ENCODE measurements around the gene GPR85. TPM values are rescaled to one million over a fixed set of nuclear protein-coding genes. Genes with fewer than 3 reads are reported as not detected.
"Not testable (repeated sequence)": the region's sequence is repeated elsewhere in the genome, so short reads cannot be mapped to it uniquely, and the experiment has no call there.

The GPR85 gene
- total and polyA plus RNA-seq, 2 of the 4 experiments (the other 2 are of a cell fraction), result 1.7 to 5.4 TPM

DNA sequence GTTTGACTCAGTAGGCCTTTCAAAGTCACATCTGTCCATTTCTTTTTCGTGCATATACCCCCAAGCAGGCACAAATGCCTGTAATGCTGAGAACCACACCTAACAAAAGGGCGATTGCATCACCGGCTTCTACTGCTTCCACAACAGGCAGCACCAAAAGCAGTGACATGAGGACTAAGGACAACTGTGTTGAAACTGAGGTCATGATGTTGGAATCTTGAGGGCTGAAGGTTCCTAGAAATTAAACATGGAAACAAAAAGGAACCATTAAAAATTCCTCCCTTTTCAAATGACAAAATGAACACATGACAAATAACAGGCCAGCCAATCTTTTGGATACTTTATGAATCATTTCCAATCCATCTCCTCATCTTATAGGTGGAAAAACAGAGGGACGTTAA, 30.7 kb upstream of the GPR85 start:
- H2BK15ac ChIP-seq (ENCODE audit: low read depth, low read length); BruUV-seq (replicated peaks); H2AFZ ChIP-seq (replicated peaks; ENCODE audit: low read length, poor library complexity); H2AK9ac ChIP-seq (replicated peaks; ENCODE audit: low read depth, low read length, poor library complexity); H3K9me1 ChIP-seq (ENCODE audit: insufficient read depth, low read length); H3K36me3 ChIP-seq (ENCODE audit: control insufficient read depth, insufficient read depth, low read length); H3K23ac ChIP-seq (ENCODE audit: low read depth, low read length); H2BK5ac ChIP-seq (ENCODE audit: low read depth, low read length, poor library complexity, severe bottlenecking); DNase-seq; H3K27me3 ChIP-seq (ENCODE audit: control insufficient read depth, insufficient read depth, low read length); H2BK20ac ChIP-seq (ENCODE audit: low read depth, low read length); H3K9me3 ChIP-seq (ENCODE audit: control insufficient read depth, insufficient read depth, low read length); H3K18ac ChIP-seq (ENCODE audit: low read depth, low read length); H3K4ac ChIP-seq (ENCODE audit: low read depth, low read length); ATAC-seq (ENCODE audit: low read depth); H3K9ac ChIP-seq (ENCODE audit: low read depth, low read length); H3K27ac ChIP-seq (ENCODE audit: insufficient read depth, low read length); H3K14ac ChIP-seq (replicated peaks; ENCODE audit: low read depth, low read length); H3K4me1 ChIP-seq (ENCODE audit: control insufficient read depth, insufficient read depth, low read length); H4K20me1 ChIP-seq (ENCODE audit: insufficient read depth, low read length); H2AK5ac ChIP-seq (ENCODE audit: low read depth, low read length); H3K56ac ChIP-seq (ENCODE audit: extremely low read depth, insufficient read depth, low read length); H2BK120ac ChIP-seq (ENCODE audit: low read depth, low read length); in situ Hi-C loops (cut with MboI; ENCODE audit: low sequenced_read_pairs); H4K91ac ChIP-seq (ENCODE audit: insufficient read depth, low read depth, low read length); dilution Hi-C loops (cut with HindIII; ENCODE audit: low sequenced_read_pairs, unreplicated experiment); intact Hi-C loops (cut with micrococcal nuclease): not testable (repeated sequence)
- CTCF ChIA-PET, result interaction anchor here (0.7 kb wide), 1 partner anchor 15 kb away, joined by 3 read pairs; no protein-coding TSS in a partner anchor
- Histone ChIP-seq H3K4me2 (ENCODE audit: low read depth, low read length) (peak overlapping the region; percentile 79), H3K79me1 (ENCODE audit: low read depth in 1 of 2, low read length in 2 of 2) (peaks cover 3 to 12% of the 10 kb centered on the region in 2 experiments; a peak in 3 of 4 replicates), H4K8ac (ENCODE audit: low read depth in 2 of 2, low read length in 2 of 2) (peak overlapping the region; percentile 12 to 32; a peak in 3 of 4 replicates), H4K5ac (ENCODE audit: low read depth, low read length) (0 out of 2 replicates have a peak overlapping the region, but pooled peaks have one; percentile 46), H3K4me3 (ENCODE audit: insufficient read depth, low read depth, low read length) (peak overlapping the region; percentile 73; the same call in 1 of the 2 replicates)
- WGBS, 2 experiments (ENCODE audit: extremely low coverage in 2 of 2, insufficient read length in 1 of 2), result no CpG with 5 or more reads among the region's 4 CpGs
- POLR2A ChIA-PET (ENCODE audit: unreplicated experiment), result interaction anchor here (0.6 kb wide), 4 partner anchors 14 to 187 kb away, joined by 6 to 17 read pairs (median 10); no protein-coding TSS in a partner anchor
- peak; percentile 55 for TF ChIP-seq CEBPB (IDR thresholded peaks at IDR 0.05; ENCODE audit: low read depth, low read length)

Data from IMR-90 (cell line).